SK-N-MC (cell line): ENCODE data around the gene CFAP46.
"Not testable (repeated sequence)": the region's sequence is repeated elsewhere in the genome, so short reads cannot be mapped to it uniquely, and the experiment has no call there.

Source experiments
- DNase-seq: peaks from one replicate; pipeline ENCODE4 v3.0.0-alpha.2; 2011; ENCODE audit warnings: low read depth, low spot score
- H3K27ac ChIP-seq: fragments of 200-600 bp; sonication (generic); 2 replicates; pipeline ENCODE4 v1.5.1; 2016; ENCODE audit warnings: mixed run types
- H3K36me3 ChIP-seq: fragments of 200-600 bp; sonication (generic); 2 replicates; pipeline ENCODE4 v1.6.1; 2017; ENCODE audit warnings: antibody characterized with exemption, low read length, mixed read lengths; ENCODE audit not compliant: insufficient read depth
- H3K4me3 ChIP-seq: fragments of 200-600 bp; sonication (generic); 2 replicates; pipeline ENCODE4 v1.5.1; 2016
- H3K9ac ChIP-seq: fragments of 200-600 bp; sonication (generic); 2 replicates; pipeline ENCODE4 v1.8.0; 2017; ENCODE audit warnings: mixed run types, mixed read lengths; ENCODE audit not compliant: insufficient read length
- H3K9me3 ChIP-seq: fragments of 200-600 bp; sonication (generic); 2 replicates; pipeline ENCODE4 v1.6.1; 2017; ENCODE audit warnings: low read depth, mild to moderate bottlenecking, antibody characterized with exemption, low read length, moderate library complexity, mixed read lengths
- EZH2 ChIP-seq: fragments of 200-600 bp; sonication (generic); IDR thresholded peaks from one replicate; pipeline ENCODE4 v1.6.1; 2017; ENCODE audit warnings: antibody characterized with exemption
- FOXP2 ChIP-seq: optimal IDR thresholded peaks from 2 replicates; pipeline ENCODE3; 2011; ENCODE audit warnings: mild to moderate bottlenecking, moderate library complexity; ENCODE audit not compliant: insufficient read depth; ENCODE audit errors: extremely low read length, control extremely low read depth
- POLR2AphosphoS5 ChIP-seq: IDR thresholded peaks from 2 replicates; pipeline ENCODE4 v1.6.1; 2012; ENCODE audit warnings: mild to moderate bottlenecking, low read depth, low read length, borderline replicate concordance

Gene CFAP46

DNA sequence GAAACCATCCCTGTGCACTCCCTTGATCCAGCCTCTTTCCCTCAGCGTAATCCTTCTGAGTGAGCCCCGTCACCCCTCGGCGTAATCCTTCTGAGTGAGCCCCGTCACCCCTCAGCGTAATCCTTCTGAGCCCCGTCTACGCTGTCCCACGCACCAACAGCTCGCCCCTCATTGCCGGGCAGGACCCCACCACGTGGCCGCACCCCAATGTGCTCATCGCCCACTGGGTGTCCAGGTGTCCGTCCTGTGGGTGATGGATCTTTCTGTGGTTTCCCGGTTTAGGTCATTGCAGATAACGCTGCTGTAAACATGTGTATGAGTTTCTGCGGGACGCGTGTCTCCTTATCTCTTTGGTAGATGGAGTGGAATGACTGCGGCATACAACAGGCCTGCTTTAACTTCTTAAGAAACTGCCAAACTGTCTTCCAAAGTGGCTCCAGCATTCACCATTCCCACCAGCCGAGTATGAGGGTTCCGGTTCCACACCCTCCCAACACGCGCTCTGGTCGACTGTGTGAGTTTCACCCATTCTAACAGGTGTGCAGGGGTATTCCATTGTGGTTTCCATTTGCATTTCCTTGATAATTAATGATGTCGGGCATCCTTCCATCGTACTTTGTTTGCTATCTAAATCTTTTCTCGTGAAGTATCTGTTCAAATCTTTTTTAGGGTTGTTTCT is 114.4 kb downstream of the CFAP46 start:
- Histone ChIP-seq H3K9ac (no peak overlapping the region), H3K27ac (no peak overlapping the region), H3K4me3 (no peak overlapping the region), H3K36me3 (no peaks in the 10 kb centered on the region), H3K9me3 (no peaks in the 10 kb centered on the region)
- TF ChIP-seq POLR2AphosphoS5, result no peak
- TF ChIP-seq FOXP2, result no peak
- TF ChIP-seq EZH2, result no peak
- no peak for DNase-seq

DNA sequence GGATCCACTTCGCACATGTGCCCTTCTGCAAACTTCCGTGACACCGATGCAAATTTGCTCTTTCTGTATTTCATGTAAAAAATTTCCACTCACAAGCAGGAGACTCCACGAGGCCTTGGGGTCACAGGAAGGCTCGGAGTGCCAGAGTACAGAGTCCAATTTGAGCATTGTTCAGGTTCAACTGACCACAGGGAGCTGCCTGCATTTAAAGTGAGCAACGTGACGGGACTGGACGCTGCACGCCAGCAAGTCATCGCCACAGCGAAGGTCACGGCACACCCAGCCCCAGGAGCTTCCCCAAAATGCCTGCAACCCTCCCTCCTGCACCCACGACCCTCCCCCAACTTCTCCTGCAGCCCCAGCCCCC is 115.0 kb downstream of the CFAP46 start:
- no peak overlapping the region for H3K4me3 ChIP-seq
- TF ChIP-seq FOXP2, result no peak
- no peak for TF ChIP-seq EZH2
- no peak for TF ChIP-seq POLR2AphosphoS5
- DNase-seq, result no peak

DNA sequence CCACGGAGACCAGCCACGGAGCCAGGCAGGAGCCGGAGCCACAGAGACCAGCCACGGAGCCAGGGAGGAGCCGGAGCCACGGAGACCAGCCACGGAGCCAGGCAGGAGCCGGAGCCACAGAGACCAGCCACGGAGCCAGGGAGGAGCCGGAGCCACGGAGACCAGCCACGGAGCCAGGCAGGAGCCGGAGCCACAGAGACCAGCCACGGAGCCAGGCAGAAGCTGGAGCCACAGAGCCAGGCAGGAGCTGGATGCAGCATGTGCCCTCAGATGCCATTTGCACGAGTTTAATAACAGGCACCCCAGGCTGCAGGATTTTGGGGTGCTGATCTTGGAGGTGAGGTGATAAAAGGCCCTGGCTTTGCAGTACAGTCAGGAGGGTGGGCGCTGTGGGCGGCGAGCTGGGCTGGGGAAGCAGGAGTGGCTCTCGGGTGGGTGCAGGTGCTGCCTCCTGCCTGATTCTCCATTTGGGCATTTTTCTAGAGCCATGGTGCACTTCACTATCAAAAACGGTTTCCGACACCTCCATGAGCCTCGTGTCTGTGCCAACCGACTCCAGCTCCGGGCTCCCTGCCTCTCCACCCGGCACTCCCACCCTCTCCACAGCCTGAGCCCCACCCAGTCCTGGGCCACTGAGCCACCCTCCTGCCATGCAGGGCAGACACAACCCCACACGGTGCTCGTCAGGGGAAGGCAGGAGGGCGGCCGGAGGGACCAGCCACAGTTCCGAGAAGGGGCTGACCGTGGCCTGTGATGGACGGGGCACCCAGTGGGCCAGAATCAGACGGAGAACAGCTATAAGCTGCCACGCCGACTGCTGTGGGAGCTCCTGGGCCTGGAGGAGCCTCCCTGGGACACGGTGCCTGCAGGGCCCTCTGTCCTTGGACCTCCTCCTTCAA is 115.6 kb downstream of the CFAP46 start:
- H3K9me3 ChIP-seq, result no peaks in the 10 kb centered on the region
- no peak for DNase-seq
- TF ChIP-seq EZH2, result no peak
- TF ChIP-seq POLR2AphosphoS5, result no peak
- TF ChIP-seq FOXP2, result no peak

More for the DNA sequence above, 115.0 kb downstream of the CFAP46 start:
- Histone ChIP-seq H3K36me3 (no peaks in the 10 kb centered on the region), H3K9me3 (no peaks in the 10 kb centered on the region), H3K27ac (no peak overlapping the region), H3K9ac (no peak overlapping the region)

DNA sequence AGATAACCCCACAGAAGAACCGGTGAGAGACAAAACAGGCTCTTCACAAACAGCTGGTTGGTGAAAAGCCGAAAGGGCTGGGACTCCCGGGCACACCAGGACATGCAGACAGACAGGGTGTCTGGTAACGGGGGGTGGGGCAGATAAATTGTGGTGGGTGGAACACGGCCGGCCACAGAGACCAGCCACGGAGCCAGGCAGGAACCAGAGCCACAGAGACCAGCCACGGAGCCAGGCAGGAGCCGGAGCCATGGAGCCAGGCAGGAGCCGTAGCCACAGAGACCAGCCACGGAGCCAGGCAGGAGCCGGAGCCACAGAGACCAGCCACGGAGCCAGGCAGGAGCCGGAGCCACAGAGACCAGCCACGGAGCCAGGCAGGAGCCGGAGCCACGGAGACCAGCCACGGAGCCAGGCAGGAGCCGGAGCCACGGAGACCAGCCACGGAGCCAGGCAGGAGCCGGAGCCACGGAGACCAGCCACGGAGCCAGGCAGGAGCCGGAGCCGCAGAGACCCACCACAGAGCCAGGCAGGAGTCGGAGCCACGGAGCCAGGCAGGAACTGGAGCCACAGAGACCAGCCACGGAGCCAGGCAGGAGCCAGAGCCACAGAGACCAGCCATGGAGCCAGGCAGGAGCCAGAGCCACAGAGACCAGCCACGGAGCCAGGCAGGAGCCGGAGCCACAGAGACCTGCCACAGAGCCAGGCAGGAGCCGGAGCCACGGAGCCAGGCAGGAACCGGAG is 116.4 kb downstream of the CFAP46 start:
- not testable (repeated sequence) for DNase-seq, H3K9me3 ChIP-seq, H3K9ac ChIP-seq, H3K27ac ChIP-seq, H3K4me3 ChIP-seq, H3K36me3 ChIP-seq

More for the DNA sequence above, 115.6 kb downstream of the CFAP46 start:
- H3K27ac ChIP-seq, result no peak overlapping the region
- no peaks in the 10 kb centered on the region for H3K36me3 ChIP-seq
- H3K4me3 ChIP-seq, result no peak overlapping the region
- no peak overlapping the region for H3K9ac ChIP-seq

DNA sequence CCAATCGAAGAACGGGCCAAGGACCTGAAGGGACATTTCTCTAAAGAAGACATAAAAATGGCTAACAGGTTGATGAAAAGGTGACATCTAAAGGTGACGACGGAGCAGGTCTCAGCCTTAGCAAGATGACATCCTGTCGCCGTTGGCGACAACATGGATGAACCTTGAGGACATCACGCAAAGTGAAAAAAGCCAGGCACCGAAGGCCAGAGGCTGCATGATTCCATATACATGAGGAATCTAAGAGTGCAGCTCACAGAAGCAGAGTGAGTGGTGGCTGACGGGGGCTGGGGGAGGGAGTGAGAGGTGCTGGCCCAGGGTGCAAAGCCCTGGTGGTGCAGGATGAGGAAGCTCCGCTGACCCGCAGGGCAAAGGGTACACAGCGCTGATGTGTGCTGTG is 122.3 kb downstream of the CFAP46 start:
- no peak for DNase-seq
- H3K36me3 ChIP-seq, result no peaks in the 10 kb centered on the region
- no peaks in the 10 kb centered on the region for H3K9me3 ChIP-seq
- H3K4me3 ChIP-seq, result no peak overlapping the region
- TF ChIP-seq EZH2 (no peak), FOXP2 (no peak), POLR2AphosphoS5 (no peak)
- H3K27ac ChIP-seq, result no peak overlapping the region
- H3K9ac ChIP-seq, result no peak overlapping the region

DNA sequence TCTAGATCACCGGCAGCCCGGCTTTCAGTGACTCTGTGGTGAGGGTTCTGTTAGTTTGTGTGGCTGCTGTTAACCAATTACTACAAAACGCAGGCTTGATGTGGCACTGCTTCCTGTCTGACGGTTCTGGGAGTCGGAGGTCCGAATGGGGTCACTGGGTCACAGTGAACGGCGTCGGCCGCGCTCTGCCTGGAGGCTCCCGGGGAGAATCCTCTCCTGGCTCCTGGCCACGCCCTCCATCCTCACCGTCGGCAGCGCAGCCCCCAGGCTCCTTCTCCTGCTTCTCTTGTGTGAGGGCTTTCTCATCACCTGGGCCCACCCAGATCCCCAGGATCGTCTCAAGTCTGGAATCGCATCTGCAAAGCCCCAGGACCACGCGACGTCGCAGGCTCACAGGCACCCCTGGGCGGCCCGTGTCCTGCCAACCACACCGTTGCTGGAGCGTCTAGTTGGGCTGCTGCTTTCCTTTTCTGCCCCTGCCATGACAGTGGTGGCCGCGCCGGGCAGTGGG is 124.6 kb downstream of the CFAP46 start:
- no peaks in the 10 kb centered on the region for H3K9me3 ChIP-seq
- no peaks in the 10 kb centered on the region for H3K36me3 ChIP-seq
- no peak overlapping the region for H3K4me3 ChIP-seq
- TF ChIP-seq POLR2AphosphoS5 (no peak), EZH2 (no peak), FOXP2 (no peak)
- no peak overlapping the region for H3K27ac ChIP-seq
- H3K9ac ChIP-seq, result no peak overlapping the region
- DNase-seq, result no peak

DNA sequence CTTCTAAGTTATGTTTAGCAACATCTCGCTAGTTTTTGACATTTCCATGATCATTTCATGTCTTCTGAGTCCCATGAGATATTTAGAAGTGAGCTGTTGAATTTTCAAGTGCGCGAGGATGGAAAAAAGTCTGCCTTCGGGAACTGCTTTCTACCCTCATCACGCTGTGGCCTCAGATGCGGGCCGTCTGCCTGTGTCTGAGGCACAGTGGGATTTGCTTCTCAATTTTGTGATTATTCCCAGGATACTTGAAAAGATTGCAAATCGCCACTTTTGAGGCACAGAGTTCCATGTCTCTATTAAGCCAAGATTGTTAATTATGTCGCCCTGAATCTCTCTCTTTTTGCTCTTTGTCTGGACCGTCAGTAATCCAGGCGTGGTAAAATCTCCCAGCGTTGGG is 125.7 kb downstream of the CFAP46 start:
- Histone ChIP-seq H3K27ac (no peak overlapping the region), H3K9me3 (no peaks in the 10 kb centered on the region), H3K9ac (no peak overlapping the region), H3K36me3 (no peaks in the 10 kb centered on the region), H3K4me3 (no peak overlapping the region)
- no peak for DNase-seq
- no peak for TF ChIP-seq FOXP2
- TF ChIP-seq POLR2AphosphoS5, result no peak
- no peak for TF ChIP-seq EZH2

DNA sequence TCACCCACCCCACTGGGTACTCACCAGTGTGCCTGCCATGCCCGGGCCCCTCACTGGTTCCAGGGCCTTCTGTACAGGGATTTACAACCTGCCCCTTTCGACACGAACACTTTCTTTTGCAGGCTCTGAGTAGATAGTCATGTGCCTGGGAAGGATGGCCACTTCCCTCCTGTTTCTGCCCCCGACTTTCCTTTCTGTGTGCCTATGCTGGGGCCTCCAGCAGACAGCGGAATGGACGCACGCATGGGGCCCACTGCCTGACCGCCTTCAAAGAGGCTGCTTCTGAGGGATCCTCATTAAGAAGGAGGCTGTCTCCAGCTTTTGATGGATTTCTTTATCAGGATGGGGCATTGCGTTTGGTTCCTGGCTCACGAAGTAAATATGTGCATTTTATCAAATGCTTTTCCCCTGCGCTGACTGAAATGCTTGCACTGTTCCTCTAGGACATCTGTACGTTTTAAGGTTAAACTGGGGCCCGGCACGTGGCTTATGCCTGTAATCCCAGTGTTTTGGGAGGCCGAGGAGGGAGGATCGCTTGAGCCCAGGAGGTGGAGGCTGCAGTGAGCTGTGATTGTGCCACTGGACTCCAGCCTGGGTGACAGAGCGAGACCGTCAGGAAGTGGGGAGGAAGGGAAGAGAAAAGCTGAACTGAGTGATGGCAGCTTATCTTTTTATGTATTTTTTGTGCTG is 127.1 kb downstream of the CFAP46 start:
- Histone ChIP-seq H3K9ac (no peak overlapping the region), H3K36me3 (no peaks in the 10 kb centered on the region), H3K27ac (no peak overlapping the region), H3K4me3 (no peak overlapping the region), H3K9me3 (no peaks in the 10 kb centered on the region)
- TF ChIP-seq FOXP2, result no peak
- no peak for TF ChIP-seq POLR2AphosphoS5
- no peak for TF ChIP-seq EZH2
- DNase-seq, result no peak
